Lung (tissue), 12 donors: ENCODE measurements around the gene CDK15. TPM values are rescaled to one million over a fixed set of nuclear protein-coding genes. Genes with fewer than 3 reads are reported as not detected.

Experiments used
- ATAC-seq: fragments of 200-7000 bp; cut with Tn5 transposase; one replicate; pipeline ENCODE4 v1.9.1; 2020; ENCODE audit warnings: moderate number of reproducible peaks; ENCODE audit not compliant: insufficient read depth, low FRiP score
- DNase-seq, 3 donors: peaks; one replicate each; pipeline ENCODE4 v3.0.0-alpha.2; 2013 to 2017
- H3K27ac ChIP-seq, 2 donors: one replicate each; pipeline ENCODE4 v1.5.1; 2013; ENCODE audit warnings: mild to moderate bottlenecking in 2 of 2, moderate library complexity in 2 of 2, control low read depth in 1 of 2, inconsistent platforms in 1 of 2, low read depth in 1 of 2, low read length in 1 of 2
- H3K27me3 ChIP-seq, 3 donors: one replicate each; pipeline ENCODE4 v1.5.1; 2013; ENCODE audit warnings: low read length in 2 of 3; ENCODE audit not compliant: control insufficient read depth in 3 of 3, insufficient read depth in 3 of 3
- H3K36me3 ChIP-seq, 4 donors: one replicate each; pipeline ENCODE4 v1.5.1; 2013; ENCODE audit warnings: low read length in 4 of 4, mild to moderate bottlenecking in 1 of 4, moderate library complexity in 1 of 4; ENCODE audit not compliant: control insufficient read depth in 4 of 4, insufficient read depth in 4 of 4
- H3K4me1 ChIP-seq, 5 donors: one replicate each; pipeline ENCODE4 v1.5.1; 2013; ENCODE audit warnings: low read length in 5 of 5, mild to moderate bottlenecking in 2 of 5, moderate library complexity in 1 of 5; ENCODE audit not compliant: control insufficient read depth in 5 of 5, insufficient read depth in 5 of 5
- H3K4me3 ChIP-seq: one replicate; pipeline ENCODE4 v1.5.1; 2013; ENCODE audit warnings: mild to moderate bottlenecking, control low read depth, moderate library complexity
- H3K9ac ChIP-seq, 2 donors: one replicate each; pipeline ENCODE4 v1.5.1; 2013; ENCODE audit warnings: low read length in 2 of 2, control low read depth in 1 of 2; ENCODE audit not compliant: insufficient read depth in 1 of 2
- H3K9me3 ChIP-seq, 4 donors: one replicate each; pipeline ENCODE4 v1.5.1; 2013; ENCODE audit warnings: low read length in 3 of 4, mild to moderate bottlenecking in 1 of 4, moderate library complexity in 1 of 4; ENCODE audit not compliant: control insufficient read depth in 4 of 4, insufficient read depth in 3 of 4
- WGBS, 2 donors: extraction: QIAGEN DNeasy Blood & Tissue Kit; methylation state at CpG; one replicate each; pipeline ENCODE4 v1.1.7; 2013; 5-methylcytosine and 5-hydroxymethylcytosine counted together
- polyA plus RNA-seq, 2 donors: library from polyadenylated mRNA; stranded (reverse); fragments of 200-250 nt; gene quantifications; one replicate each; pipeline ENCODE4 v1.2.1, GENCODE V29; 2013
- total RNA-seq, 2 donors: library from RNA; depleted of rRNA in 1 of 2; stranded (reverse); fragments of >200 nt in 1 of 2; gene quantifications; one replicate each; pipeline ENCODE4 v1.2.1, GENCODE V29; 2014 to 2021
- TF ChIP-seq, protein P1 (sequence below): IDR thresholded peaks from 2 replicates; pipeline ENCODE4 v1.5.1; 2012; ENCODE audit warnings: mild to moderate bottlenecking; ENCODE audit errors: control extremely low read depth, extremely low read depth
- donor health status: control.
- donor health status: control.
- donor health status: Bipolar disorder and iron deficiency.
- donor health status: healthy.
- donor health status: DM: yes; HTN: yes; CAD: no.

The CDK15 gene
- total and polyA plus RNA-seq, 4 donors, result 0.07 to 2.3 (median 0.12) TPM

GRCh38 chr2:201794294-201794693, 12.0 kb upstream of the CDK15 start:
- no peaks in the 10 kb centered on the region for H3K4me1 ChIP-seq
- DNase-seq (no peak), ATAC-seq (no peak)
- H3K36me3 ChIP-seq, result no peaks in the 10 kb centered on the region
- H3K4me3 ChIP-seq, result no peak overlapping the region
- H3K9me3 ChIP-seq, result no peaks in the 10 kb centered on the region
- no peak overlapping the region for H3K27ac ChIP-seq
- 86 to 91% methylated on average over 6 of the region's 6 CpGs for WGBS, 2 donors
- H3K9ac ChIP-seq, result no peak overlapping the region
- H3K27me3 ChIP-seq, result no peaks in the 10 kb centered on the region
- TF ChIP-seq, protein P1, sequence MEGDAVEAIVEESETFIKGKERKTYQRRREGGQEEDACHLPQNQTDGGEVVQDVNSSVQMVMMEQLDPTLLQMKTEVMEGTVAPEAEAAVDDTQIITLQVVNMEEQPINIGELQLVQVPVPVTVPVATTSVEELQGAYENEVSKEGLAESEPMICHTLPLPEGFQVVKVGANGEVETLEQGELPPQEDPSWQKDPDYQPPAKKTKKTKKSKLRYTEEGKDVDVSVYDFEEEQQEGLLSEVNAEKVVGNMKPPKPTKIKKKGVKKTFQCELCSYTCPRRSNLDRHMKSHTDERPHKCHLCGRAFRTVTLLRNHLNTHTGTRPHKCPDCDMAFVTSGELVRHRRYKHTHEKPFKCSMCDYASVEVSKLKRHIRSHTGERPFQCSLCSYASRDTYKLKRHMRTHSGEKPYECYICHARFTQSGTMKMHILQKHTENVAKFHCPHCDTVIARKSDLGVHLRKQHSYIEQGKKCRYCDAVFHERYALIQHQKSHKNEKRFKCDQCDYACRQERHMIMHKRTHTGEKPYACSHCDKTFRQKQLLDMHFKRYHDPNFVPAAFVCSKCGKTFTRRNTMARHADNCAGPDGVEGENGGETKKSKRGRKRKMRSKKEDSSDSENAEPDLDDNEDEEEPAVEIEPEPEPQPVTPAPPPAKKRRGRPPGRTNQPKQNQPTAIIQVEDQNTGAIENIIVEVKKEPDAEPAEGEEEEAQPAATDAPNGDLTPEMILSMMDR, result no peak

- TF ChIP-seq, protein P1, result no peak
- ATAC-seq (no peak), DNase-seq (peak; percentile 43 to 68 (median 61))
- no peaks in the 10 kb centered on the region for H3K36me3 ChIP-seq
- no peaks in the 10 kb centered on the region for H3K27me3 ChIP-seq
- H3K4me1 ChIP-seq, result no peaks in the 10 kb centered on the region
- no peak overlapping the region for H3K9ac ChIP-seq
- H3K4me3 ChIP-seq, result no peak overlapping the region
- 30 to 33% methylated on average over 5 of the region's 5 CpGs for WGBS, 2 donors
- H3K9me3 ChIP-seq, result no peaks in the 10 kb centered on the region
- H3K27ac ChIP-seq, result no peak overlapping the region
These were observed 10.5 kb upstream of the CDK15 start for GRCh38 chr2:201795607-201796477.

GRCh38 chr2:201796478-201796865, 9.9 kb upstream of the CDK15 start:
- TF ChIP-seq, protein P1, result no peak
- DNase-seq (no peak), ATAC-seq (no peak)
- H3K27me3 ChIP-seq, result no peaks in the 10 kb centered on the region
- no peak overlapping the region for H3K9ac ChIP-seq
- H3K27ac ChIP-seq, result no peak overlapping the region
- no peaks in the 10 kb centered on the region for H3K4me1 ChIP-seq
- H3K36me3 ChIP-seq, result no peaks in the 10 kb centered on the region
- H3K4me3 ChIP-seq, result no peak overlapping the region
- H3K9me3 ChIP-seq, result no peaks in the 10 kb centered on the region
